ENCODE data around the gene SLC26A1.

- TF ChIP-seq CTCF (conservative IDR thresholded peaks at IDR 0.05) = no peak
- no peak for TF ChIP-seq EZH2 (IDR thresholded peaks at IDR 0.05; ENCODE audit: low read depth)
These were observed 10.4 kb downstream of the SLC26A1 start for GRCh38 chr4:982814-983213.
